Effector memory CD4-positive, alpha-beta T cell (primary cell): ENCODE measurements around the gene ARHGAP26.
A peak's percentile ranks its signal among the peaks of the same experiment; 100 is the strongest.

Source experiments
- DNase-seq, 3 donors: peaks; one replicate each; pipeline ENCODE4 v3.0.0-alpha.2; 2020
- H3K27ac ChIP-seq: 2 replicates; pipeline ENCODE4 v1.7.0; 2013; ENCODE audit warnings: mild to moderate bottlenecking, low read length, moderate library complexity; ENCODE audit not compliant: insufficient read depth, poor library complexity, severe bottlenecking
- H3K27me3 ChIP-seq: replicated peaks from 2 replicates; pipeline ENCODE4 v1.7.0; 2013; ENCODE audit warnings: mild to moderate bottlenecking, low read length; ENCODE audit not compliant: insufficient read depth, control insufficient read depth, poor library complexity, severe bottlenecking
- H3K36me3 ChIP-seq: 2 replicates; pipeline ENCODE4 v1.7.0; 2013; ENCODE audit warnings: mild to moderate bottlenecking, low read length, moderate library complexity; ENCODE audit not compliant: control insufficient read depth, insufficient read depth
- H3K4me1 ChIP-seq: 2 replicates; pipeline ENCODE4 v1.7.0; 2013; ENCODE audit warnings: low read length, mild to moderate bottlenecking; ENCODE audit not compliant: control insufficient read depth, insufficient read depth, poor library complexity, severe bottlenecking
- H3K4me3 ChIP-seq: 2 replicates; pipeline ENCODE4 v1.7.0; 2013; ENCODE audit warnings: low read length, low read depth, mild to moderate bottlenecking; ENCODE audit not compliant: insufficient read depth, poor library complexity, severe bottlenecking
- H3K9me3 ChIP-seq: 2 replicates; pipeline ENCODE4 v1.7.0; 2013; ENCODE audit warnings: mild to moderate bottlenecking, low read length, moderate library complexity; ENCODE audit not compliant: control insufficient read depth

ARHGAP26 gene

GRCh38 chr5:143179126-143179740 is 409.1 kb downstream of the ARHGAP26 start:
- H3K9me3 ChIP-seq, result no peaks in the 10 kb centered on the region
- no peak for DNase-seq
- no peak overlapping the region for H3K27ac ChIP-seq
- no peak overlapping the region for H3K4me3 ChIP-seq
- H3K4me1 ChIP-seq, result no peaks in the 10 kb centered on the region
- no peaks in the 10 kb centered on the region for H3K27me3 ChIP-seq
- H3K36me3 ChIP-seq, result no peaks in the 10 kb centered on the region

GRCh38 chr5:143180751-143181150 is 410.6 kb downstream of the ARHGAP26 start:
- Histone ChIP-seq H3K27me3 (no peaks in the 10 kb centered on the region), H3K27ac (no peak overlapping the region), H3K9me3 (no peaks in the 10 kb centered on the region), H3K4me3 (no peak overlapping the region), H3K36me3 (no peaks in the 10 kb centered on the region), H3K4me1 (no peaks in the 10 kb centered on the region)
- no peak for DNase-seq

- H3K4me1 ChIP-seq, result no peaks in the 10 kb centered on the region
- no peaks in the 10 kb centered on the region for H3K27me3 ChIP-seq
- DNase-seq, result no peak
- H3K4me3 ChIP-seq, result no peak overlapping the region
- H3K9me3 ChIP-seq, result no peaks in the 10 kb centered on the region
- H3K27ac ChIP-seq, result no peak overlapping the region
- no peaks in the 10 kb centered on the region for H3K36me3 ChIP-seq
Measured at GRCh38 chr5:143181173-143181572, 411.0 kb downstream of the ARHGAP26 start.

- Histone ChIP-seq H3K27ac (no peak overlapping the region), H3K4me1 (no peaks in the 10 kb centered on the region), H3K9me3 (no peaks in the 10 kb centered on the region), H3K36me3 (no peaks in the 10 kb centered on the region), H3K4me3 (no peak overlapping the region), H3K27me3 (no peaks in the 10 kb centered on the region)
- no peak for DNase-seq
Measured at GRCh38 chr5:143182106-143182505, 411.9 kb downstream of the ARHGAP26 start.

- H3K4me1 ChIP-seq, result no peaks in the 10 kb centered on the region
- peak overlapping the region; percentile 43 for H3K27ac ChIP-seq
- H3K4me3 ChIP-seq, result no peak overlapping the region
- no peaks in the 10 kb centered on the region for H3K36me3 ChIP-seq
- no peaks in the 10 kb centered on the region for H3K9me3 ChIP-seq
- DNase-seq, result peak in 1 of 3 donors; percentile 27
- H3K27me3 ChIP-seq, result no peaks in the 10 kb centered on the region
Measured at GRCh38 chr5:143182901-143183820, 413.0 kb downstream of the ARHGAP26 start.

GRCh38 chr5:143183989-143184388 is 413.8 kb downstream of the ARHGAP26 start:
- H3K4me1 ChIP-seq, result no peaks in the 10 kb centered on the region
- H3K27me3 ChIP-seq, result no peaks in the 10 kb centered on the region
- no peaks in the 10 kb centered on the region for H3K9me3 ChIP-seq
- H3K27ac ChIP-seq, result peak overlapping the region; percentile 43
- H3K4me3 ChIP-seq, result no peak overlapping the region
- DNase-seq, result no peak
- H3K36me3 ChIP-seq, result no peaks in the 10 kb centered on the region

- Histone ChIP-seq H3K9me3 (no peaks in the 10 kb centered on the region), H3K36me3 (no peaks in the 10 kb centered on the region), H3K4me1 (no peaks in the 10 kb centered on the region), H3K27ac (no peak overlapping the region), H3K27me3 (no peaks in the 10 kb centered on the region), H3K4me3 (no peak overlapping the region)
- no peak for DNase-seq
Measured at GRCh38 chr5:143186623-143187022, 416.4 kb downstream of the ARHGAP26 start.

- Histone ChIP-seq H3K9me3 (no peaks in the 10 kb centered on the region), H3K4me1 (no peaks in the 10 kb centered on the region), H3K27ac (no peak overlapping the region), H3K36me3 (no peaks in the 10 kb centered on the region), H3K27me3 (no peaks in the 10 kb centered on the region), H3K4me3 (no peak overlapping the region)
- DNase-seq, result no peak
Measured at GRCh38 chr5:143187495-143187894, 417.3 kb downstream of the ARHGAP26 start.

GRCh38 chr5:143188083-143188482 is 417.9 kb downstream of the ARHGAP26 start:
- no peaks in the 10 kb centered on the region for H3K27me3 ChIP-seq
- DNase-seq, result no peak
- H3K36me3 ChIP-seq, result no peaks in the 10 kb centered on the region
- no peaks in the 10 kb centered on the region for H3K9me3 ChIP-seq
- no peak overlapping the region for H3K27ac ChIP-seq
- no peaks in the 10 kb centered on the region for H3K4me1 ChIP-seq
- H3K4me3 ChIP-seq, result no peak overlapping the region

GRCh38 chr5:143188692-143189091 is 418.5 kb downstream of the ARHGAP26 start:
- no peaks in the 10 kb centered on the region for H3K36me3 ChIP-seq
- no peaks in the 10 kb centered on the region for H3K4me1 ChIP-seq
- no peak overlapping the region for H3K4me3 ChIP-seq
- no peak overlapping the region for H3K27ac ChIP-seq
- H3K9me3 ChIP-seq, result no peaks in the 10 kb centered on the region
- no peak for DNase-seq
- no peaks in the 10 kb centered on the region for H3K27me3 ChIP-seq
